ENCODE data around the gene RASSF5.

DNA sequence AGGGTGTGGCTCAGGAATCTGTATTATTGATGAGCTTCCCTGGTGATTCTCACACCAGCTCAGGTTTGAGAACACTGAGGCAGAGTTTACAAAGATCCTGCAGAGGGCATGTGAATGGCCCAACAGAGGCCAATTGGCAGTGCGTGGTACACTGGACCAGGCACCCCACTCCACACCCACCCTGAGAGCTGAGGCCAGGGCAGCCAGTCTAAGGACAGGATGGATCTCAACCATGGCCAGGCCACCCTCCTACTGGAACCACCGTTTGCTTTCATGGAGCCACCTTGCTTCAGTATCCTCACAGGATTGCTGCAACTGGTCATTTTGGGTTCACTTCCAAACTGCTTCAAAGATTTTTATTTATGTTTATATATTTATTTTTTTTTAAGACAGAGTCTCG is 7.3 kb upstream of the RASSF5 start:
- TF ChIP-seq CTCF (IDR thresholded peaks at IDR 0.05; ENCODE audit: low read depth, low read length) (no peak), EZH2phosphoT487 (IDR thresholded peaks at IDR 0.05; ENCODE audit: low read depth) (no peak)
